ENCODE measurements around the gene ZNF592.

The ZNF592 gene

GRCh38 chr15:84813931-84814330 lies 65.5 kb downstream of the ZNF592 start:
- H3K27ac ChIP-seq (replicated peaks) = no peak overlapping the region
- no peak for DNase-seq (ENCODE audit: low read depth in 1 of 2, low spot score in 1 of 2)
- no peak for TF ChIP-seq REST (IDR thresholded peaks at IDR 0.05; ENCODE audit: insufficient replicate concordance, low read depth)
- no peak for TF ChIP-seq POLR2AphosphoS5 (IDR thresholded peaks at IDR 0.05; ENCODE audit: low read depth)
- TF ChIP-seq, protein P1, sequence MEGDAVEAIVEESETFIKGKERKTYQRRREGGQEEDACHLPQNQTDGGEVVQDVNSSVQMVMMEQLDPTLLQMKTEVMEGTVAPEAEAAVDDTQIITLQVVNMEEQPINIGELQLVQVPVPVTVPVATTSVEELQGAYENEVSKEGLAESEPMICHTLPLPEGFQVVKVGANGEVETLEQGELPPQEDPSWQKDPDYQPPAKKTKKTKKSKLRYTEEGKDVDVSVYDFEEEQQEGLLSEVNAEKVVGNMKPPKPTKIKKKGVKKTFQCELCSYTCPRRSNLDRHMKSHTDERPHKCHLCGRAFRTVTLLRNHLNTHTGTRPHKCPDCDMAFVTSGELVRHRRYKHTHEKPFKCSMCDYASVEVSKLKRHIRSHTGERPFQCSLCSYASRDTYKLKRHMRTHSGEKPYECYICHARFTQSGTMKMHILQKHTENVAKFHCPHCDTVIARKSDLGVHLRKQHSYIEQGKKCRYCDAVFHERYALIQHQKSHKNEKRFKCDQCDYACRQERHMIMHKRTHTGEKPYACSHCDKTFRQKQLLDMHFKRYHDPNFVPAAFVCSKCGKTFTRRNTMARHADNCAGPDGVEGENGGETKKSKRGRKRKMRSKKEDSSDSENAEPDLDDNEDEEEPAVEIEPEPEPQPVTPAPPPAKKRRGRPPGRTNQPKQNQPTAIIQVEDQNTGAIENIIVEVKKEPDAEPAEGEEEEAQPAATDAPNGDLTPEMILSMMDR (IDR thresholded peaks at IDR 0.05; ENCODE audit: insufficient read depth, low read length) = no peak
- TF ChIP-seq SPI1 (IDR thresholded peaks at IDR 0.05; ENCODE audit: borderline replicate concordance, low read depth) = no peak
- no peak for TF ChIP-seq GABPA (IDR thresholded peaks at IDR 0.05; ENCODE audit: low read depth)
- H3K4me3 ChIP-seq (replicated peaks; ENCODE audit: insufficient read depth, low read length) = no peak overlapping the region
- H3K27me3 ChIP-seq (ENCODE audit: insufficient read depth, poor library complexity, severe bottlenecking) = no peaks in the 10 kb centered on the region

DNA sequence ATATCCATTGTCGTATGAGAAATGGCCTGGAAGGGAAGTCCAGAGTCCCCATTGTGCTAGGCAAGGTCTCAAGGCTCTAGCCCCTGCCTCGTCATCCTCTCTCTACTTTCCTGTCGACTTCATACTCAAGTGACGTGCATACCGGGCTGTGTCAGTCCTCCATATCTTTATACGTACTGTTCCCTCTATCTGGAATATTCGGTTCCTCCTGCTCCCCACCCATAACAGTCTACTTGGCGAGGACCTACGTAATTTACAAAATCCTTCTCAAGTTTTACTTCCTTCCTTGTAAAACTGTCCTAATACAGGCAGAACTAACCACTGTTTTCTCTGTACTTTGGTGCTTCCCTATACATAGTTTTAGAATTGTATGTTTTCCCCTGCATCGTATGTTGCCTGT lies 66.5 kb downstream of the ZNF592 start:
- no peak for DNase-seq (ENCODE audit: low read depth in 1 of 2, low spot score in 1 of 2)
- no peak overlapping the region for H3K4me3 ChIP-seq (replicated peaks; ENCODE audit: insufficient read depth, low read length)
- H3K27me3 ChIP-seq (ENCODE audit: insufficient read depth, poor library complexity, severe bottlenecking) = no peaks in the 10 kb centered on the region
- H3K27ac ChIP-seq (replicated peaks) = peak overlapping the region; percentile 45
- 0 out of 2 replicates have a peak, but pooled peaks have one; percentile 30 for TF ChIP-seq SPI1 (IDR thresholded peaks at IDR 0.05; ENCODE audit: borderline replicate concordance, low read depth)
- TF ChIP-seq REST (IDR thresholded peaks at IDR 0.05; ENCODE audit: insufficient replicate concordance, low read depth) = no peak
- TF ChIP-seq POLR2AphosphoS5 (IDR thresholded peaks at IDR 0.05; ENCODE audit: low read depth) = no peak
- TF ChIP-seq GABPA (IDR thresholded peaks at IDR 0.05; ENCODE audit: low read depth) = no peak

GRCh38 chr15:84816694-84817465 lies 68.5 kb downstream of the ZNF592 start, which contains the start of gene ALPK3:
ALPK3 (plus strand) TSS chr15:84817356; CDS start chr15:84817453, 97 bp downstream.
- no peak for DNase-seq (ENCODE audit: low read depth in 1 of 2, low spot score in 1 of 2)
- no peak within 1 kb of the TSS for H3K4me3 ChIP-seq (replicated peaks; ENCODE audit: insufficient read depth, low read length)
- no peak within 1 kb of the TSS for H3K27ac ChIP-seq (replicated peaks)
- TF ChIP-seq, protein P1 (IDR thresholded peaks at IDR 0.05; ENCODE audit: insufficient read depth, low read length) = no peak
- TF ChIP-seq POLR2AphosphoS5 (IDR thresholded peaks at IDR 0.05; ENCODE audit: low read depth) (no peak), REST (IDR thresholded peaks at IDR 0.05; ENCODE audit: insufficient replicate concordance, low read depth) (no peak), GABPA (IDR thresholded peaks at IDR 0.05; ENCODE audit: low read depth) (no peak), SPI1 (IDR thresholded peaks at IDR 0.05; ENCODE audit: borderline replicate concordance, low read depth) (no peak)
- no peaks in the 10 kb centered on the region for H3K27me3 ChIP-seq (ENCODE audit: insufficient read depth, poor library complexity, severe bottlenecking)

All from HL-60 (cell line).